ENCODE results near the gene ANTKMT.

GRCh38 chr16:683396-684070, 37.4 kb upstream of the ANTKMT start:
- TF ChIP-seq CTCF (IDR thresholded peaks at IDR 0.05) (no peak), POLR2A (IDR thresholded peaks at IDR 0.05) (no peak)
